ENCODE results near the gene FXYD5.
"Not testable (repeated sequence)": the region's sequence is repeated elsewhere in the genome, so short reads cannot be mapped to it uniquely, and the experiment has no call there.

FXYD5 gene

GRCh38 chr19:35120492-35120891 is 34.0 kb upstream of the FXYD5 start:
- no peak for DNase-seq

- no peak for DNase-seq
Observed at GRCh38 chr19:35120898-35121297, 33.6 kb upstream of the FXYD5 start.

- DNase-seq: no peak
Observed at GRCh38 chr19:35122687-35123551, 31.6 kb upstream of the FXYD5 start.

GRCh38 chr19:35123573-35123972 is 31.0 kb upstream of the FXYD5 start:
- no peak for DNase-seq

GRCh38 chr19:35124098-35125060 is 30.2 kb upstream of the FXYD5 start:
- DNase-seq: peak; percentile 86

GRCh38 chr19:35125270-35125717 is 29.2 kb upstream of the FXYD5 start:
- DNase-seq: no peak

GRCh38 chr19:35125749-35126623 is 28.5 kb upstream of the FXYD5 start:
- DNase-seq: no peak

- no peak for DNase-seq
Observed at GRCh38 chr19:35126624-35126959, 27.9 kb upstream of the FXYD5 start.

GRCh38 chr19:35127871-35128270 is 26.7 kb upstream of the FXYD5 start:
- no peak for DNase-seq

GRCh38 chr19:35128398-35129057 is 26.0 kb upstream of the FXYD5 start:
- DNase-seq: no peak

GRCh38 chr19:35129724-35130274 is 24.7 kb upstream of the FXYD5 start:
- not testable (repeated sequence) for DNase-seq

GRCh38 chr19:35130761-35131720 is 23.5 kb upstream of the FXYD5 start:
- no peak for DNase-seq

- no peak for DNase-seq
Observed at GRCh38 chr19:35132254-35132653, 22.3 kb upstream of the FXYD5 start.

GRCh38 chr19:35133826-35134225 is 20.7 kb upstream of the FXYD5 start:
- no peak for DNase-seq

- DNase-seq: no peak
Observed at GRCh38 chr19:35134601-35135242, 19.8 kb upstream of the FXYD5 start, which contains the start of gene LGI4. TSS of gene LGI4 (minus strand) at chr19:35135059. CDS start at chr19:35134680, 379 bp downstream.

- DNase-seq: peak; percentile 26
Observed at GRCh38 chr19:35135389-35135909, 19.1 kb upstream of the FXYD5 start.

GRCh38 chr19:35136231-35136630 is 18.3 kb upstream of the FXYD5 start:
- no peak for DNase-seq

- no peak for DNase-seq
Observed at GRCh38 chr19:35136977-35137702, 17.4 kb upstream of the FXYD5 start.

GRCh38 chr19:35138305-35138892 is 16.1 kb upstream of the FXYD5 start, which contains the start of gene FXYD1:
TSS of gene FXYD1 (plus strand) at chr19:35138824. CDS start at chr19:35140080, 1,256 bp downstream.
- DNase-seq: no peak

All from DMS79 treated with DMSO at 0.1 percent for 48 hours (cell line).